WTC11 (cell line): ENCODE results near the gene TEKTIP1.

ENCODE experiments used
- ESRRA ChIP-seq: sonication (generic); formaldehyde crosslinking; IDR thresholded peaks from 2 replicates; pipeline ENCODE4 v1.8.1; 2022; ENCODE audit warnings: mild to moderate bottlenecking, missing genetic modification reagents, borderline replicate concordance
- HMGA2 ChIP-seq: fragments of 250-450 bp; sonication (Bioruptor Pico); IDR thresholded peaks from 2 replicates; pipeline ENCODE4 v1.4.0; 2021; ENCODE audit warnings: mild to moderate bottlenecking, moderate library complexity
- NR1H2 ChIP-seq: sonication (generic); formaldehyde crosslinking; IDR thresholded peaks from 2 replicates; pipeline ENCODE4 v1.9.0; 2021; ENCODE audit warnings: mild to moderate bottlenecking, moderate library complexity, missing genetic modification reagents
- RELA ChIP-seq: sonication (generic); formaldehyde crosslinking; IDR thresholded peaks from 2 replicates; pipeline ENCODE4 v1.8.1; 2022; ENCODE audit warnings: missing genetic modification reagents, mild to moderate bottlenecking, borderline replicate concordance
- TF ChIP-seq, protein P1 (sequence below): fragments of 250-450 bp; sonication (Bioruptor Pico); IDR thresholded peaks from 2 replicates; pipeline ENCODE4 v2.1.2; 2022; ENCODE audit warnings: mild to moderate bottlenecking, moderate library complexity
- TF ChIP-seq, protein P2 (sequence below): fragments of 200-600 bp; IDR thresholded peaks from 2 replicates; pipeline ENCODE4 v1.8.0; 2022; ENCODE audit warnings: antibody characterized with exemption
- TF ChIP-seq, protein P3 (sequence below): sonication (generic); formaldehyde crosslinking; IDR thresholded peaks from 2 replicates; pipeline ENCODE4 v1.8.1; 2022; ENCODE audit warnings: missing genetic modification reagents, borderline replicate concordance
- TF ChIP-seq, protein P4 (sequence below): sonication (generic); formaldehyde crosslinking; IDR thresholded peaks from 2 replicates; pipeline ENCODE4 v1.8.0; 2023; ENCODE audit warnings: missing genetic modification reagents, mild to moderate bottlenecking, borderline replicate concordance
- TF ChIP-seq, protein P5 (sequence below): sonication (generic); formaldehyde crosslinking; IDR thresholded peaks from 2 replicates; pipeline ENCODE4 v1.8.0; 2022; ENCODE audit warnings: mild to moderate bottlenecking, missing genetic modification reagents
- TF ChIP-seq, protein P6 (sequence below): fragments of 250-450 bp; sonication (Bioruptor Pico); IDR thresholded peaks from 2 replicates; pipeline ENCODE4 v1.9.0; 2021; ENCODE audit warnings: mild to moderate bottlenecking

DNA sequence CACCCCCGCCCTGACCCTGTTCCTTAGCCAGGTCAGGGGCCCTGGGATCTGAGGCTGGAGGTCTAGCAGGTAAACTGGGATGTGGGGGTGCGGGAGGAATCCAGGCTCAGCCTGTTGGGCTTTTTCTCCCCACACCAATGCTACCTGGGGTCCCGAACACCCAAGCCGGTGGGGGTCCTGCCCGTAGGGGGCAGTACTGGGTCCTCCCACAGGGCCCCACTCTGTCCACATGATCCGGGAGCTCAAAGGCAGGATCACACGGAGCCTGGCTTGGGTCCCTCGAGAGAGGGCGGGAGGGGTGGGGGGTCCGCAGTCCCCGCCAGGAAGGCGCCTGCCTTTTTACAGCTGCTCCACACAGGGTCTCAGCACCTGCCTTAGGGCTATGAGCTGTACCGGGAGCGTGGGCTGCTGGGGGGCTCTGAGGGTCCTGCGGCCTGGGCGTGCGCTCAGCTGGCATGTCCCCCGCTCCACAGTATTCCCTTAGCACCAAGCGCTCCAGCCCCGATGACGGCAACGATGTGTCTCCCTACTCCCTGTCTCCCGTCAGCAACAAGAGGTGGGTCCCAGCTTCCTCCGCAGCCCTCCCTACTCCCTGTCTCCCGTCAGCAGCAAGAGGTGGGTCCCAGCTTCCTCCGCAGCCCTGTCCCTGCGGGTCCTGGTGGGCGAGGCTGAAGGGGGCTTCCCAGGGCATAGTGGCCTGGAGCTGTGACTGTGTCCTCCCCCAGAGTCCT, 12.3 kb upstream of the TEKTIP1 start:
- TF ChIP-seq, protein P1, sequence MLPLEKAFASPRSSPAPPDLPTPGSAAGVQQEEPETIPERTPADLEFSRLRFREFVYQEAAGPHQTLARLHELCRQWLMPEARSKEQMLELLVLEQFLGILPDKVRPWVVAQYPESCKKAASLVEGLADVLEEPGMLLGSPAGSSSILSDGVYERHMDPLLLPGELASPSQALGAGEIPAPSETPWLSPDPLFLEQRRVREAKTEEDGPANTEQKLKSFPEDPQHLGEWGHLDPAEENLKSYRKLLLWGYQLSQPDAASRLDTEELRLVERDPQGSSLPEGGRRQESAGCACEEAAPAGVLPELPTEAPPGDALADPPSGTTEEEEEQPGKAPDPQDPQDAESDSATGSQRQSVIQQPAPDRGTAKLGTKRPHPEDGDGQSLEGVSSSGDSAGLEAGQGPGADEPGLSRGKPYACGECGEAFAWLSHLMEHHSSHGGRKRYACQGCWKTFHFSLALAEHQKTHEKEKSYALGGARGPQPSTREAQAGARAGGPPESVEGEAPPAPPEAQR = no peak
- TF ChIP-seq NR1H2 (no peak), RELA (CRISPR knock-in tag) (no peak), ESRRA (CRISPR knock-in tag) (no peak), HMGA2 (CRISPR knock-in tag) (no peak)
- TF ChIP-seq, protein P2, sequence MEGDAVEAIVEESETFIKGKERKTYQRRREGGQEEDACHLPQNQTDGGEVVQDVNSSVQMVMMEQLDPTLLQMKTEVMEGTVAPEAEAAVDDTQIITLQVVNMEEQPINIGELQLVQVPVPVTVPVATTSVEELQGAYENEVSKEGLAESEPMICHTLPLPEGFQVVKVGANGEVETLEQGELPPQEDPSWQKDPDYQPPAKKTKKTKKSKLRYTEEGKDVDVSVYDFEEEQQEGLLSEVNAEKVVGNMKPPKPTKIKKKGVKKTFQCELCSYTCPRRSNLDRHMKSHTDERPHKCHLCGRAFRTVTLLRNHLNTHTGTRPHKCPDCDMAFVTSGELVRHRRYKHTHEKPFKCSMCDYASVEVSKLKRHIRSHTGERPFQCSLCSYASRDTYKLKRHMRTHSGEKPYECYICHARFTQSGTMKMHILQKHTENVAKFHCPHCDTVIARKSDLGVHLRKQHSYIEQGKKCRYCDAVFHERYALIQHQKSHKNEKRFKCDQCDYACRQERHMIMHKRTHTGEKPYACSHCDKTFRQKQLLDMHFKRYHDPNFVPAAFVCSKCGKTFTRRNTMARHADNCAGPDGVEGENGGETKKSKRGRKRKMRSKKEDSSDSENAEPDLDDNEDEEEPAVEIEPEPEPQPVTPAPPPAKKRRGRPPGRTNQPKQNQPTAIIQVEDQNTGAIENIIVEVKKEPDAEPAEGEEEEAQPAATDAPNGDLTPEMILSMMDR = peak; percentile 26; the same call in 1 of the 2 replicates
- TF ChIP-seq, protein P3, sequence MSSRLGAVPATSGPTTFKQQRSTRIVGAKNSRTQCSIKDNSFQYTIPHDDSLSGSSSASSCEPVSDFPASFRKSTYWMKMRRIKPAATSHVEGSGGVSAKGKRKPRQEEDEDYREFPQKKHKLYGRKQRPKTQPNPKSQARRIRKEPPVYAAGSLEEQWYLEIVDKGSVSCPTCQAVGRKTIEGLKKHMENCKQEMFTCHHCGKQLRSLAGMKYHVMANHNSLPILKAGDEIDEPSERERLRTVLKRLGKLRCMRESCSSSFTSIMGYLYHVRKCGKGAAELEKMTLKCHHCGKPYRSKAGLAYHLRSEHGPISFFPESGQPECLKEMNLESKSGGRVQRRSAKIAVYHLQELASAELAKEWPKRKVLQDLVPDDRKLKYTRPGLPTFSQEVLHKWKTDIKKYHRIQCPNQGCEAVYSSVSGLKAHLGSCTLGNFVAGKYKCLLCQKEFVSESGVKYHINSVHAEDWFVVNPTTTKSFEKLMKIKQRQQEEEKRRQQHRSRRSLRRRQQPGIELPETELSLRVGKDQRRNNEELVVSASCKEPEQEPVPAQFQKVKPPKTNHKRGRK = no peak
- TF ChIP-seq, protein P4, sequence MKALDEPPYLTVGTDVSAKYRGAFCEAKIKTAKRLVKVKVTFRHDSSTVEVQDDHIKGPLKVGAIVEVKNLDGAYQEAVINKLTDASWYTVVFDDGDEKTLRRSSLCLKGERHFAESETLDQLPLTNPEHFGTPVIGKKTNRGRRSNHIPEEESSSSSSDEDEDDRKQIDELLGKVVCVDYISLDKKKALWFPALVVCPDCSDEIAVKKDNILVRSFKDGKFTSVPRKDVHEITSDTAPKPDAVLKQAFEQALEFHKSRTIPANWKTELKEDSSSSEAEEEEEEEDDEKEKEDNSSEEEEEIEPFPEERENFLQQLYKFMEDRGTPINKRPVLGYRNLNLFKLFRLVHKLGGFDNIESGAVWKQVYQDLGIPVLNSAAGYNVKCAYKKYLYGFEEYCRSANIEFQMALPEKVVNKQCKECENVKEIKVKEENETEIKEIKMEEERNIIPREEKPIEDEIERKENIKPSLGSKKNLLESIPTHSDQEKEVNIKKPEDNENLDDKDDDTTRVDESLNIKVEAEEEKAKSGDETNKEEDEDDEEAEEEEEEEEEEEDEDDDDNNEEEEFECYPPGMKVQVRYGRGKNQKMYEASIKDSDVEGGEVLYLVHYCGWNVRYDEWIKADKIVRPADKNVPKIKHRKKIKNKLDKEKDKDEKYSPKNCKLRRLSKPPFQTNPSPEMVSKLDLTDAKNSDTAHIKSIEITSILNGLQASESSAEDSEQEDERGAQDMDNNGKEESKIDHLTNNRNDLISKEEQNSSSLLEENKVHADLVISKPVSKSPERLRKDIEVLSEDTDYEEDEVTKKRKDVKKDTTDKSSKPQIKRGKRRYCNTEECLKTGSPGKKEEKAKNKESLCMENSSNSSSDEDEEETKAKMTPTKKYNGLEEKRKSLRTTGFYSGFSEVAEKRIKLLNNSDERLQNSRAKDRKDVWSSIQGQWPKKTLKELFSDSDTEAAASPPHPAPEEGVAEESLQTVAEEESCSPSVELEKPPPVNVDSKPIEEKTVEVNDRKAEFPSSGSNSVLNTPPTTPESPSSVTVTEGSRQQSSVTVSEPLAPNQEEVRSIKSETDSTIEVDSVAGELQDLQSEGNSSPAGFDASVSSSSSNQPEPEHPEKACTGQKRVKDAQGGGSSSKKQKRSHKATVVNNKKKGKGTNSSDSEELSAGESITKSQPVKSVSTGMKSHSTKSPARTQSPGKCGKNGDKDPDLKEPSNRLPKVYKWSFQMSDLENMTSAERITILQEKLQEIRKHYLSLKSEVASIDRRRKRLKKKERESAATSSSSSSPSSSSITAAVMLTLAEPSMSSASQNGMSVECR (CRISPR knock-in tag) = no peak
- TF ChIP-seq, protein P5, sequence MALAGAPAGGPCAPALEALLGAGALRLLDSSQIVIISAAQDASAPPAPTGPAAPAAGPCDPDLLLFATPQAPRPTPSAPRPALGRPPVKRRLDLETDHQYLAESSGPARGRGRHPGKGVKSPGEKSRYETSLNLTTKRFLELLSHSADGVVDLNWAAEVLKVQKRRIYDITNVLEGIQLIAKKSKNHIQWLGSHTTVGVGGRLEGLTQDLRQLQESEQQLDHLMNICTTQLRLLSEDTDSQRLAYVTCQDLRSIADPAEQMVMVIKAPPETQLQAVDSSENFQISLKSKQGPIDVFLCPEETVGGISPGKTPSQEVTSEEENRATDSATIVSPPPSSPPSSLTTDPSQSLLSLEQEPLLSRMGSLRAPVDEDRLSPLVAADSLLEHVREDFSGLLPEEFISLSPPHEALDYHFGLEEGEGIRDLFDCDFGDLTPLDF = no peak
- TF ChIP-seq, protein P6, sequence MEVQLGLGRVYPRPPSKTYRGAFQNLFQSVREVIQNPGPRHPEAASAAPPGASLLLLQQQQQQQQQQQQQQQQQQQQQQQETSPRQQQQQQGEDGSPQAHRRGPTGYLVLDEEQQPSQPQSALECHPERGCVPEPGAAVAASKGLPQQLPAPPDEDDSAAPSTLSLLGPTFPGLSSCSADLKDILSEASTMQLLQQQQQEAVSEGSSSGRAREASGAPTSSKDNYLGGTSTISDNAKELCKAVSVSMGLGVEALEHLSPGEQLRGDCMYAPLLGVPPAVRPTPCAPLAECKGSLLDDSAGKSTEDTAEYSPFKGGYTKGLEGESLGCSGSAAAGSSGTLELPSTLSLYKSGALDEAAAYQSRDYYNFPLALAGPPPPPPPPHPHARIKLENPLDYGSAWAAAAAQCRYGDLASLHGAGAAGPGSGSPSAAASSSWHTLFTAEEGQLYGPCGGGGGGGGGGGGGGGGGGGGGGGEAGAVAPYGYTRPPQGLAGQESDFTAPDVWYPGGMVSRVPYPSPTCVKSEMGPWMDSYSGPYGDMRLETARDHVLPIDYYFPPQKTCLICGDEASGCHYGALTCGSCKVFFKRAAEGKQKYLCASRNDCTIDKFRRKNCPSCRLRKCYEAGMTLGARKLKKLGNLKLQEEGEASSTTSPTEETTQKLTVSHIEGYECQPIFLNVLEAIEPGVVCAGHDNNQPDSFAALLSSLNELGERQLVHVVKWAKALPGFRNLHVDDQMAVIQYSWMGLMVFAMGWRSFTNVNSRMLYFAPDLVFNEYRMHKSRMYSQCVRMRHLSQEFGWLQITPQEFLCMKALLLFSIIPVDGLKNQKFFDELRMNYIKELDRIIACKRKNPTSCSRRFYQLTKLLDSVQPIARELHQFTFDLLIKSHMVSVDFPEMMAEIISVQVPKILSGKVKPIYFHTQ = no peak
